WERI-Rb-1 (cell line): ENCODE results near the gene RRP12.

ENCODE experiments used
- DNase-seq: peaks from one replicate; pipeline ENCODE4 v3.0.0-alpha.2; 2020
- H3K27ac ChIP-seq: fragments of 250-450 bp; sonication (Bioruptor Pico); 2 replicates; pipeline ENCODE4 v1.5.1; 2020; ENCODE audit warnings: mild to moderate bottlenecking, moderate library complexity
- H3K27me3 ChIP-seq: fragments of 250-450 bp; sonication (Bioruptor Pico); 2 replicates; pipeline ENCODE4 v1.5.1; 2021; ENCODE audit warnings: mild to moderate bottlenecking, low read depth, moderate library complexity; ENCODE audit not compliant: insufficient read depth, severe bottlenecking
- H3K36me3 ChIP-seq: fragments of 250-450 bp; sonication (Bioruptor Pico); 2 replicates; pipeline ENCODE4 v1.5.1; 2020; ENCODE audit warnings: mild to moderate bottlenecking, moderate library complexity
- H3K4me3 ChIP-seq: 2 replicates; pipeline ENCODE4 v1.5.1; 2011; ENCODE audit warnings: low read depth, mild to moderate bottlenecking, control low read depth, low read length
- H3K9me3 ChIP-seq: fragments of 250-450 bp; sonication (Bioruptor Pico); 2 replicates; pipeline ENCODE4 v1.5.1; 2021; ENCODE audit warnings: mild to moderate bottlenecking, moderate library complexity; ENCODE audit not compliant: severe bottlenecking
- CTCF ChIP-seq: IDR thresholded peaks from 2 replicates; pipeline ENCODE4 v1.5.1; 2011; ENCODE audit warnings: low read depth, mild to moderate bottlenecking, control low read depth, inconsistent platforms, low read length

RRP12 gene

GRCh38 chr10:97362310-97363033, 38.7 kb downstream of the RRP12 start:
- Histone ChIP-seq H3K27me3 (no peaks in the 10 kb centered on the region), H3K4me3 (no peak overlapping the region), H3K27ac (no peak overlapping the region), H3K9me3 (no peaks in the 10 kb centered on the region), H3K36me3 (peaks cover 14% of the 10 kb centered on the region)
- no peak for DNase-seq
- TF ChIP-seq CTCF = no peak

- Histone ChIP-seq H3K4me3 (no peak overlapping the region), H3K27me3 (no peaks in the 10 kb centered on the region), H3K9me3 (no peaks in the 10 kb centered on the region), H3K36me3 (peaks cover 13% of the 10 kb centered on the region), H3K27ac (no peak overlapping the region)
- DNase-seq = no peak
- TF ChIP-seq CTCF = no peak
These were observed 39.6 kb downstream of the RRP12 start for GRCh38 chr10:97361537-97361901.

GRCh38 chr10:97360705-97361536, 40.2 kb downstream of the RRP12 start:
- Histone ChIP-seq H3K27me3 (no peaks in the 10 kb centered on the region), H3K36me3 (peaks cover 13% of the 10 kb centered on the region), H3K9me3 (no peaks in the 10 kb centered on the region), H3K4me3 (no peak overlapping the region), H3K27ac (no peak overlapping the region)
- no peak for TF ChIP-seq CTCF
- no peak for DNase-seq

- Histone ChIP-seq H3K4me3 (no peak overlapping the region), H3K36me3 (peaks cover 12% of the 10 kb centered on the region), H3K9me3 (no peaks in the 10 kb centered on the region), H3K27me3 (no peaks in the 10 kb centered on the region), H3K27ac (no peak overlapping the region)
- no peak for TF ChIP-seq CTCF
- DNase-seq = no peak
These were observed 42.4 kb downstream of the RRP12 start for GRCh38 chr10:97358781-97359180.

GRCh38 chr10:97358349-97358748, 42.8 kb downstream of the RRP12 start:
- DNase-seq = no peak
- peaks cover 9% of the 10 kb centered on the region for H3K36me3 ChIP-seq
- no peak overlapping the region for H3K4me3 ChIP-seq
- no peak for TF ChIP-seq CTCF
- no peaks in the 10 kb centered on the region for H3K9me3 ChIP-seq
- H3K27ac ChIP-seq = no peak overlapping the region
- no peaks in the 10 kb centered on the region for H3K27me3 ChIP-seq
